OCI-LY7 (cell line): ENCODE results near the gene ABCG4.

Experiments used
- EZH2phosphoT487 ChIP-seq: fragments of 200-600 bp; sonication (generic); IDR thresholded peaks from 2 replicates; pipeline ENCODE4 v1.6.1; 2018; ENCODE audit warnings: low read depth, borderline replicate concordance, mild to moderate bottlenecking, mixed run types, antibody characterized with exemption, low read length, moderate library complexity, mixed read lengths
- TF ChIP-seq, protein P1 (sequence below): fragments of 200-600 bp; sonication (generic); conservative IDR thresholded peaks from 2 replicates; pipeline ENCODE4 v1.5.1; 2014; ENCODE audit warnings: mild to moderate bottlenecking, antibody characterized with exemption, low read length, moderate library complexity, mixed read lengths

- TF ChIP-seq, protein P1, sequence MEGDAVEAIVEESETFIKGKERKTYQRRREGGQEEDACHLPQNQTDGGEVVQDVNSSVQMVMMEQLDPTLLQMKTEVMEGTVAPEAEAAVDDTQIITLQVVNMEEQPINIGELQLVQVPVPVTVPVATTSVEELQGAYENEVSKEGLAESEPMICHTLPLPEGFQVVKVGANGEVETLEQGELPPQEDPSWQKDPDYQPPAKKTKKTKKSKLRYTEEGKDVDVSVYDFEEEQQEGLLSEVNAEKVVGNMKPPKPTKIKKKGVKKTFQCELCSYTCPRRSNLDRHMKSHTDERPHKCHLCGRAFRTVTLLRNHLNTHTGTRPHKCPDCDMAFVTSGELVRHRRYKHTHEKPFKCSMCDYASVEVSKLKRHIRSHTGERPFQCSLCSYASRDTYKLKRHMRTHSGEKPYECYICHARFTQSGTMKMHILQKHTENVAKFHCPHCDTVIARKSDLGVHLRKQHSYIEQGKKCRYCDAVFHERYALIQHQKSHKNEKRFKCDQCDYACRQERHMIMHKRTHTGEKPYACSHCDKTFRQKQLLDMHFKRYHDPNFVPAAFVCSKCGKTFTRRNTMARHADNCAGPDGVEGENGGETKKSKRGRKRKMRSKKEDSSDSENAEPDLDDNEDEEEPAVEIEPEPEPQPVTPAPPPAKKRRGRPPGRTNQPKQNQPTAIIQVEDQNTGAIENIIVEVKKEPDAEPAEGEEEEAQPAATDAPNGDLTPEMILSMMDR = no peak
- no peak for TF ChIP-seq EZH2phosphoT487
Measured at GRCh38 chr11:119121811-119122124, 27.1 kb upstream of the ABCG4 start.
